Mesothelial cell of epicardium (in vitro differentiated cells): ENCODE results near the gene NEDD4. TPM values are rescaled to one million over a fixed set of nuclear protein-coding genes. Genes with fewer than 3 reads are reported as not detected.

ENCODE experiments used
- DNase-seq, 2 experiments: peaks; one replicate each; pipeline ENCODE4 v3.0.0; 2021; ENCODE audit warnings: low spot score in 2 of 2; ENCODE audit not compliant: unreplicated experiment in 2 of 2
- H3K27ac Mint-ChIP-seq: 2 replicates; pipeline ENCODE4 v1.8.0; 2021; ENCODE audit warnings: mixed read lengths
- H3K27me3 Mint-ChIP-seq: 2 replicates; pipeline ENCODE4 v1.8.0; 2021; ENCODE audit warnings: low read depth, mixed read lengths
- H3K36me3 Mint-ChIP-seq: 2 replicates; pipeline ENCODE4 v1.8.0; 2021; ENCODE audit warnings: mixed read lengths
- H3K4me1 Mint-ChIP-seq: 2 replicates; pipeline ENCODE4 v1.8.0; 2021; ENCODE audit warnings: mixed read lengths
- H3K4me3 Mint-ChIP-seq: 2 replicates; pipeline ENCODE4 v1.8.0; 2021; ENCODE audit warnings: mild to moderate bottlenecking, moderate library complexity, mixed read lengths
- H3K9me3 Mint-ChIP-seq: 2 replicates; pipeline ENCODE4 v1.8.0; 2021; ENCODE audit warnings: mixed read lengths
- total RNA-seq: library from RNA; stranded (reverse); gene quantifications from 3 replicates; pipeline ENCODE4 v1.2.1, GENCODE V29; 2021
- TF ChIP-seq, protein P1 (sequence below): fragments of 200-600 bp; sonication (generic); IDR thresholded peaks from one replicate; pipeline ENCODE4 v1.5.0; 2021; ENCODE audit warnings: antibody characterized with exemption; ENCODE audit not compliant: unreplicated experiment

Gene NEDD4
- total RNA-seq, 1 donor from 2014 or later = 45.6 TPM

DNA sequence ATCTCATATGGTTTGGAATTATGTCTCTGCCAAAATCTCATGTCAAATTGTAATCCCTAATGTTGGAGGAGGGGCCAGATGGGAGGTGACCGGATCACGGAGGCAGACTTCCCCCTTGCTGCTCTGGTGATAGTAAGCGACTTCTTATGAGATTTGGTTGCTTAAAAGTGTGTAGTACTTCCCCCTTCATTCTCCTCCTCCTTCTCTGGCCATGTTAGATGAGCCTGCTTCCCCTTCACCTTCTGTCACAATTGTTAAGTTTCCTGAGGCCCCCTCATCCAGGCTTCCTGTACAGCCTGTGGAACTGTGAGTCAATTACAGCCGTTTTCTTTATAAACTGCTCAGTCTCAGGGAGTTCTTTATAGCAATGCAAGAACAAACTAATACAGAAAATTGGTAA is 51.1 kb downstream of the NEDD4 start:
- H3K27me3 Mint-ChIP-seq = no peaks in the 10 kb centered on the region

DNA sequence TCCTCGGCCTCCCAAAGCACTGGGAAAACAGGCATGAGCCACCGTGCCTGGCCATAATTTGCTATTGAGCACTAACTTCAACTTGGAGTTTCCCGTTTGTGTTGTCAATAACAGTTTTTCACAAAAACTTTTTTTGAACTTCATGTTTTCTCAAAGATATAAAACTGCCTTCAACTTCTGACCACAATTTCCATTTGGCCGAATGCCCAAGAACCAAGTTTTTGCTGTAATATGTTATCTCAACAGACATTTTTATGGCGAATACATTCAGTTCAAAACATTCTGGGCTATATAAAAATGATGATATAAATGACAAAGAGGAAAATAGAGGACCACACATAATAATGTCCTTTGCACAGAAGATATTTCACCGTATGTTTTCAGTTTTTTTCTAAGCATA is 56.4 kb downstream of the NEDD4 start:
- peak overlapping the region; percentile 37 for H3K27ac Mint-ChIP-seq
- H3K4me1 Mint-ChIP-seq = peaks cover 10% of the 10 kb centered on the region
- H3K36me3 Mint-ChIP-seq = peaks cover 45% of the 10 kb centered on the region
- no peak overlapping the region for H3K4me3 Mint-ChIP-seq
- H3K27me3 Mint-ChIP-seq = no peaks in the 10 kb centered on the region
- DNase-seq = no peak
- TF ChIP-seq, protein P1, sequence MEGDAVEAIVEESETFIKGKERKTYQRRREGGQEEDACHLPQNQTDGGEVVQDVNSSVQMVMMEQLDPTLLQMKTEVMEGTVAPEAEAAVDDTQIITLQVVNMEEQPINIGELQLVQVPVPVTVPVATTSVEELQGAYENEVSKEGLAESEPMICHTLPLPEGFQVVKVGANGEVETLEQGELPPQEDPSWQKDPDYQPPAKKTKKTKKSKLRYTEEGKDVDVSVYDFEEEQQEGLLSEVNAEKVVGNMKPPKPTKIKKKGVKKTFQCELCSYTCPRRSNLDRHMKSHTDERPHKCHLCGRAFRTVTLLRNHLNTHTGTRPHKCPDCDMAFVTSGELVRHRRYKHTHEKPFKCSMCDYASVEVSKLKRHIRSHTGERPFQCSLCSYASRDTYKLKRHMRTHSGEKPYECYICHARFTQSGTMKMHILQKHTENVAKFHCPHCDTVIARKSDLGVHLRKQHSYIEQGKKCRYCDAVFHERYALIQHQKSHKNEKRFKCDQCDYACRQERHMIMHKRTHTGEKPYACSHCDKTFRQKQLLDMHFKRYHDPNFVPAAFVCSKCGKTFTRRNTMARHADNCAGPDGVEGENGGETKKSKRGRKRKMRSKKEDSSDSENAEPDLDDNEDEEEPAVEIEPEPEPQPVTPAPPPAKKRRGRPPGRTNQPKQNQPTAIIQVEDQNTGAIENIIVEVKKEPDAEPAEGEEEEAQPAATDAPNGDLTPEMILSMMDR = no peak
- peaks cover 28% of the 10 kb centered on the region for H3K9me3 Mint-ChIP-seq

More for the DNA sequence above, 51.1 kb downstream of the NEDD4 start:
- Mint-ChIP-seq H3K27ac (no peak overlapping the region), H3K36me3 (peaks cover 80% of the 10 kb centered on the region), H3K4me3 (no peak overlapping the region), H3K9me3 (peaks cover 56% of the 10 kb centered on the region), H3K4me1 (peaks cover under 1% of the 10 kb centered on the region)
- TF ChIP-seq, protein P1 = no peak
- DNase-seq = no peak

DNA sequence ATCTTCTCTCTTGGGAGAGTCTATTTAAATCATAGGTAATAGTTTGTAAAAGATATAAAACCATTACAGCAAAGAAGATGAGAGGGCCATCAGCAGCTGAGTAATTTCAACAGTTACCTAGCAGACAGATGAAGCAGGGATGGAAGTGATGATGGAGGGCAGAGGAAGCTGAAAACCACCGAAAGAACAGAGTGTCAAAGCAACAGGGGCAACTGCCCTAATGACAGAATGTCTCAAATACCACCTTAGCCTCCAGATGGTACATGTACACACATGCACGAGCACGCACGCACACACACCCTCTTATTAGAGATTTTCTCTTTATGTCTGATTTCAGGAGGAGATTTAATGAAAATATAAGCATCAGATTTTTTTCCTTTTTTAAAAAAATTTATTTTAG is 64.5 kb downstream of the NEDD4 start:
- TF ChIP-seq, protein P1 = no peak
- no peak overlapping the region for H3K4me3 Mint-ChIP-seq
- peaks cover 2% of the 10 kb centered on the region for H3K4me1 Mint-ChIP-seq
- no peak for DNase-seq
- no peak overlapping the region for H3K27ac Mint-ChIP-seq
- H3K27me3 Mint-ChIP-seq = no peaks in the 10 kb centered on the region
- peaks cover 37% of the 10 kb centered on the region for H3K36me3 Mint-ChIP-seq
- peaks cover 22% of the 10 kb centered on the region for H3K9me3 Mint-ChIP-seq

DNA sequence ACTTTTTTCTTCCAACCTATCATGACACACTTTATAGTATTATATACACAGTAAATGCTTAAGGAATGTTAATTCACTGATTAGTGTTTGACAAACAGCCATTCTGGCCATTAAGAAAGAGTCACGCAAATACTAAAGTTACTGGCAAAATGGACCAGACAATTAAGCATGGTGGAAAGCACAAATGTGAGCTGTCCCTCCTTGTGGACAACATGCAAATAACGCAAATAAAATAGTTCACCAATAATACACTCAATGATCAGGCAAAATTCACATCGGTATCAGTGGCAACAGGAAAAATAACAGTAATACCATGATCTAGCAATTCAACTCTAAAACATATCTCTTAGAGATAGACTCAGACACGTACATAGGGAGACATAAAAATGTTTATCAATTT is 71.7 kb downstream of the NEDD4 start:
- TF ChIP-seq, protein P1 = no peak
- H3K4me1 Mint-ChIP-seq = peaks cover 11% of the 10 kb centered on the region
- H3K36me3 Mint-ChIP-seq = peaks cover 6% of the 10 kb centered on the region
- H3K9me3 Mint-ChIP-seq = peaks cover 4% of the 10 kb centered on the region
- H3K27me3 Mint-ChIP-seq = no peaks in the 10 kb centered on the region
- no peak overlapping the region for H3K27ac Mint-ChIP-seq
- no peak for DNase-seq
- no peak overlapping the region for H3K4me3 Mint-ChIP-seq

DNA sequence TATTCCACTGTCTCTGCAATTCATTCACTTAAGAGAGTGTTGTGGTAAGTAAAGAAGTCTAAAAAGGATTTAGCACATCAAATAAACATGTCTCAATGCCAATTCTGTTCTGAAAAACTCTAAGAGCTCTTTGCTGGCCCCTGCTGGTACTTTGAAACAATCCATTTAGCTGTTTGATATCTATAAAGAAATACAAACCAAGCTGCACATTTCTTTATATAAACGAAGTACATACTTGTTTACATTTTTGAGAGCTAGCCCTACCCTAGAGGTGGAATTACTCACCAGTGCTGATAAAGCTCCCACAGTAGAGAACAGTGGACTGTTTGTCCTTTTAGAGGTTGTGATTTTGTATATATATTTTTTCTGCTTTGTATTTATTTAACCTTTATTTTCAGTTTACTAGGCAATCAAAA is 75.5 kb downstream of the NEDD4 start:
- TF ChIP-seq, protein P1 = no peak
- Mint-ChIP-seq H3K4me3 (no peak overlapping the region), H3K27me3 (no peaks in the 10 kb centered on the region), H3K36me3 (peaks cover 6% of the 10 kb centered on the region), H3K27ac (no peak overlapping the region), H3K4me1 (peaks cover 23% of the 10 kb centered on the region), H3K9me3 (no peaks in the 10 kb centered on the region)
- no peak for DNase-seq
